Stimulated activated naive B cell treated with anti-CD40 and anti-IgM and Interleukin-4, amounts not matched to agents 10 μg/mL and 1 μg/mL and 100 μg/mL, for 72 hours (primary cell): ENCODE results near the gene BBS9.

ENCODE experiments used
- ATAC-seq, 2 donors: fragments of 150-1000 bp; cut with Tn5 transposase; replicated peaks; 2 replicates each; pipeline ENCODE4 v1.10.0; 2021; ENCODE audit warnings: moderate library complexity in 1 of 2
- DNase-seq: peaks from one replicate; pipeline ENCODE4 v3.0.0; 2021
- H3K27ac Mint-ChIP-seq: one replicate; pipeline ENCODE4 v1.8.0; 2022; ENCODE audit warnings: mild to moderate bottlenecking, mixed read lengths
- H3K27me3 Mint-ChIP-seq, 2 donors: one replicate each; pipeline ENCODE4 v1.8.0; 2022; ENCODE audit warnings: mixed read lengths in 2 of 2
- H3K36me3 Mint-ChIP-seq, 2 donors: one replicate each; pipeline ENCODE4 v1.8.0; 2022; ENCODE audit warnings: mixed read lengths in 2 of 2, mild to moderate bottlenecking in 1 of 2
- H3K4me1 Mint-ChIP-seq, 2 donors: one replicate each; pipeline ENCODE4 v1.8.0; 2022; ENCODE audit warnings: mixed read lengths in 2 of 2, mild to moderate bottlenecking in 1 of 2
- H3K4me3 Mint-ChIP-seq, 2 donors: one replicate each; pipeline ENCODE4 v1.8.0; 2022; ENCODE audit warnings: mild to moderate bottlenecking in 2 of 2, mixed read lengths in 2 of 2, moderate library complexity in 1 of 2
- H3K9me3 Mint-ChIP-seq, 2 donors: one replicate each; pipeline ENCODE4 v1.8.0; 2022; ENCODE audit warnings: mixed read lengths in 2 of 2, mild to moderate bottlenecking in 1 of 2

BBS9 gene

GRCh38 chr7:33107136-33108066, 22.0 kb upstream of the BBS9 start:
- H3K9me3 Mint-ChIP-seq: no peaks in the 10 kb centered on the region
- peak overlapping the region; percentile 87 to 91 for H3K4me3 Mint-ChIP-seq
- H3K4me1 Mint-ChIP-seq: peaks cover 32 to 49% of the 10 kb centered on the region in 2 donors
- H3K36me3 Mint-ChIP-seq: peaks cover 21 to 24% of the 10 kb centered on the region in 2 donors
- DNase-seq (peak; percentile 15), ATAC-seq (peak; percentile 35 to 44)
- no peaks in the 10 kb centered on the region for H3K27me3 Mint-ChIP-seq
- peak overlapping the region; percentile 79 for H3K27ac Mint-ChIP-seq

- Mint-ChIP-seq H3K27me3 (peaks cover 0 to 7% of the 10 kb centered on the region in 2 donors), H3K4me1 (peaks cover 24 to 37% of the 10 kb centered on the region in 2 donors), H3K9me3 (no peaks in the 10 kb centered on the region), H3K4me3 (peak overlapping the region; percentile 87 to 91), H3K36me3 (peaks cover 10 to 12% of the 10 kb centered on the region in 2 donors), H3K27ac (peak overlapping the region; percentile 95)
- DNase-seq: no peak
- ATAC-seq: peak; percentile 22 to 31
Measured at GRCh38 chr7:33108554-33109004, 20.8 kb upstream of the BBS9 start.

DNA sequence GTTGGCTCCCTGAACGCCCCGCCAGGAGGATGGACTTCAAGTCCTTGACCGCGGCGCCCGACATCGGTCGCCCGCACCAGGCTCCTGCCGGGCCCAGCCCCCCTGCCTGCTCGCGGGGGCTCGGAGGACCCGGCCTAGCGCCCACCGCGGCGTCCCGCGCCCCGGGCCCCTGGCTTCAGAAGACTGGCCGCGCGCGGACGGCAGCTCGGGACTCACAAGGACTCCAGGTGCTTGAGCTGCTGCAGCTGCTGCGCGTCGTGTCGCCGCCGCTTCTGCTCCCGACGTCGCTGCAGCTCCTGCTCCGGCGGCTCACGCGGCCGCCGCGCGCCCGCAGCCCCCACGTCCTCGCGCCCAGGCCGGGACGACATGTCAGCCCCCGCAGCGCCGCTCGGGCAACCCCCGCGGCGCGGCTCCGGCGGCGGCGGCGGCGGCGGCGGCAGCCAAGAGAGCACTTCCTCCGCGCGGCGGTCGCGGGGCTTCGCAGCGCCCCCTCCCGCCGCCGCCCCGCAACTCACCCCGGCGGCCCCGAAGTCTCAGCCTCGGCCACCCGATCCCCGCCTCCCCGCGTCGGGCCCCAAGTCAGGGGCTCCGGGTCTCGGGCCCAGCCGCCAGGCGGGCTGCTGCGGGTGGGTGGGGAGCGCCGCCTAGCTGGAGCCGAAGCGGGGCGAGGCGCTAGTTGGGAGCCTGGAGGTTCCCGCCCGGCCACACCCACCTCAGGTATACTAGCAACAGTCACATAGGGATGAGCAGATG, 20.2 kb upstream of the BBS9 start, which contains the start of gene RP9:
TSS of gene RP9 (minus strand) at position 400 of the 753 bp plus-strand sequence. CDS start at position 368, 32 bp downstream.
- H3K27ac Mint-ChIP-seq: peak within 1 kb of the TSS; percentile 95
- peak within 1 kb of the TSS; percentile 87 to 91 for H3K4me3 Mint-ChIP-seq
- peaks cover 6 to 7% of the 10 kb centered on the region in 2 donors for H3K36me3 Mint-ChIP-seq
- ATAC-seq (peak; percentile 84 to 86), DNase-seq (peak; percentile 72)
- peaks cover 0 to 11% of the 10 kb centered on the region in 2 donors for H3K27me3 Mint-ChIP-seq
- H3K9me3 Mint-ChIP-seq: no peaks in the 10 kb centered on the region
- peaks cover 20 to 31% of the 10 kb centered on the region in 2 donors for H3K4me1 Mint-ChIP-seq

GRCh38 chr7:33109758-33110238, 19.6 kb upstream of the BBS9 start:
- peaks cover 18 to 27% of the 10 kb centered on the region in 2 donors for H3K4me1 Mint-ChIP-seq
- peak overlapping the region; percentile 87 to 91 for H3K4me3 Mint-ChIP-seq
- no peak for DNase-seq
- no peaks in the 10 kb centered on the region for H3K9me3 Mint-ChIP-seq
- no peak overlapping the region for H3K27ac Mint-ChIP-seq
- peaks cover 5% of the 10 kb centered on the region in 2 donors for H3K36me3 Mint-ChIP-seq
- peaks cover 6 to 17% of the 10 kb centered on the region in 2 donors for H3K27me3 Mint-ChIP-seq
- no peak for ATAC-seq

DNA sequence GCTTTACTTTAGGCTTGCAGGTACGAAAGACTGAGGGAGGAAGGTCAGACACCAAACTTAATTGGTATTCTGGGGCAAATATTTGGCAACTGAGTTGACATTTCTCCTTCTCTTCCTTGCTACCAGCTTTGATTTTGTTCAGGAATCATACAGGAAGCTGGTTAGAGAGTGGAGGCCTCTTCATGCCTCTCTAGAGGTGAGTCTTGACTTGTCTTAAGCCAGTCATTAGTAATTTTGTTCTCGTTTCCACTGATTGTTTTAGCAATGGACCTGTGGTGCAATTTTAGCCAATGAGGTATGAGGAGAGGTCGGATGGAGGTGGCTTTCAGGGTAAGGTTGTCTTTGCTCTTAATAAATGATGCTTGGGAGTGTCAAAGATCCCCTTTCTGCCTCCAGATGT, 17.8 kb upstream of the BBS9 start:
- ATAC-seq (no peak), DNase-seq (no peak)
- no peak overlapping the region for H3K4me3 Mint-ChIP-seq
- no peak overlapping the region for H3K27ac Mint-ChIP-seq
- H3K27me3 Mint-ChIP-seq: peaks cover 13 to 18% of the 10 kb centered on the region in 2 donors
- peaks cover 7 to 11% of the 10 kb centered on the region in 2 donors for H3K4me1 Mint-ChIP-seq
- no peaks in the 10 kb centered on the region for H3K36me3 Mint-ChIP-seq
- no peaks in the 10 kb centered on the region for H3K9me3 Mint-ChIP-seq

GRCh38 chr7:33114976-33115375, 14.4 kb upstream of the BBS9 start:
- no peak for DNase-seq
- no peak for ATAC-seq
- H3K27ac Mint-ChIP-seq: no peak overlapping the region
- H3K4me3 Mint-ChIP-seq: no peak overlapping the region
- H3K36me3 Mint-ChIP-seq: peaks cover 4 to 8% of the 10 kb centered on the region in 2 donors
- H3K27me3 Mint-ChIP-seq: peaks cover 29 to 37% of the 10 kb centered on the region in 2 donors
- peaks cover 0 to 2% of the 10 kb centered on the region in 2 donors for H3K4me1 Mint-ChIP-seq
- H3K9me3 Mint-ChIP-seq: peaks cover 9% of the 10 kb centered on the region in 2 donors

DNA sequence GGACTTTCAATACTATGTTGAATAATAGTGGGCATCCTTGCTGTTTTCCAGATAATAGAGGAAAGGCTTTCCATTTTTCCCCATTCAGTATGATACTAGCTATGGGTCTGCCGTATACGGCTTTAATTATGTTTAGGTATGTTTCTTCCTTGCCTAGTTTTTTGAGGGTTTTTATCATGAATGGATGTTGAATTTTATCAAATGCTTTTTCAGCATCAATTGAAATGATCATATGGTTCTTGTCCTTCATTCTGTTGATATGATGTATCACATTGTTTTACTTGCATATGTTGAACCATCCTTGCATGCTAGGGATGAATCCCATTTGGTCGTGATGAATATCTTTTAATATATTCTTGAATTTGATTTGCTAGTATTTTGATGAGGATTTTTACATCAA, 11.0 kb upstream of the BBS9 start:
- no peak overlapping the region for H3K4me3 Mint-ChIP-seq
- peaks cover 9 to 13% of the 10 kb centered on the region in 2 donors for H3K9me3 Mint-ChIP-seq
- H3K27ac Mint-ChIP-seq: no peak overlapping the region
- peaks cover 46 to 53% of the 10 kb centered on the region in 2 donors for H3K27me3 Mint-ChIP-seq
- no peak for ATAC-seq
- no peak for DNase-seq
- peaks cover 4 to 8% of the 10 kb centered on the region in 2 donors for H3K36me3 Mint-ChIP-seq
- no peaks in the 10 kb centered on the region for H3K4me1 Mint-ChIP-seq

DNA sequence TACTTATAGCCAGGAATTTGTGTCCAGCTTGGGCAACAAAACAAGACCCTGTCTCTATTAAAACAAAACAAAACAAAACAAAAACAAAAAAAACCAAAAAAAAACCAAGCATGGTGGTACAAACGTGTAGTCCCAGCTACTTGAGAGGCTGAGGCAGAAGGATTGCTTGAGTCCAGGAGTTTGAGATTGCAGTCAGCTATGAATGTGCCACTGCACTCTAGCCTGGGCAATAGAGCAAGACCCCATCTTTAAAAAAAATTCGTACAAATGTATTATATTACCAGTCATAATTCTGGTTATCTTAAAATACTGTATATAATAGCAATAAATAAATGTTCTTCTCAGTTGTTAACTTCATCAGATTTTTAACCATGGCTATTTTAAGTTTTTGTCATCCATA, 2.3 kb upstream of the BBS9 start:
- Mint-ChIP-seq H3K36me3 (no peaks in the 10 kb centered on the region), H3K4me1 (peaks cover 10 to 17% of the 10 kb centered on the region in 2 donors), H3K9me3 (no peaks in the 10 kb centered on the region), H3K27me3 (peaks cover 3 to 4% of the 10 kb centered on the region in 2 donors), H3K4me3 (no peak overlapping the region), H3K27ac (no peak overlapping the region)
- DNase-seq (no peak), ATAC-seq (no peak)

DNA sequence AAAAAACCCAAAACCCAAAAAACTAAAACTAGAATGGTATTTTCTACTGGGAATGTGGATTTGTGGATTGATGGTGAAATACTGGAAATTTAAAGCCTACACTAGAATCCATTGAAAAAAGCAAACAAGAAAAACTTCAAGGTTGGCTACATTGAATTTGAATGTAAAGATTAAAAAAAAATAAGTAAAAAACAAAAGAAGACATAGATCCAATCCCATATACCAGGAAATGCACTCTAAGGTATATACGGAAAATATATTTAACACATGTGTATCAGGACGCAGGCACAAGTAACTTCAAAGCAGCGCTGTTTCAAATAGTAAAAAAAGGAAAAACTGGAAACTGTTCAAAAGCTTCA, 754 bp upstream of the BBS9 start:
- no peaks in the 10 kb centered on the region for H3K9me3 Mint-ChIP-seq

DNA sequence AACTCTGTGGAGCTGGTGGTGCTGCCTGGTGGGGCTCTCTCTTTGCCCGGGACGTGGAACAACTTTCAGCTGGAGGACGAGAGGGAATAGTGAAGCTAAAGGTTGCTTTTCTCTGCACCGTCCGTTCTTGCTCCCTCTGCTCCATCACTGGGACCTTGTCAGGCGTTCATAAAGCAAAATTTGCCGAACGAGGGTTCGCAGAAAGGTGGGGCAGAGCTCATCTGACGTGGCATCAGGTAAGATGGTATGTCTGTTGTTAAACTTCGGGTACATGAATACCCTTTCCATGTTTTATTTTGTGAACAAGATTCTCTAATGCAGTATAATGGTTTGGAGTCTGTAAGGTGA, 416 bp downstream of the BBS9 start:
- ATAC-seq (peak in 1 of 2 donors; percentile 10), DNase-seq (no peak)
- peak overlapping the region; percentile 93 for H3K27ac Mint-ChIP-seq
- peaks cover 10 to 22% of the 10 kb centered on the region in 2 donors for H3K4me1 Mint-ChIP-seq
- no peaks in the 10 kb centered on the region for H3K27me3 Mint-ChIP-seq
- peaks cover 2 to 5% of the 10 kb centered on the region in 2 donors for H3K36me3 Mint-ChIP-seq
- peak overlapping the region; percentile 95 to 98 for H3K4me3 Mint-ChIP-seq
- H3K9me3 Mint-ChIP-seq: peaks cover 2% of the 10 kb centered on the region in 2 donors

More for the DNA sequence above, 754 bp upstream of the BBS9 start:
- ATAC-seq (no peak), DNase-seq (no peak)
- no peak overlapping the region for H3K27ac Mint-ChIP-seq
- peak overlapping the region; percentile 95 to 98 for H3K4me3 Mint-ChIP-seq
- peaks cover 10 to 22% of the 10 kb centered on the region in 2 donors for H3K4me1 Mint-ChIP-seq
- H3K27me3 Mint-ChIP-seq: no peaks in the 10 kb centered on the region
- H3K36me3 Mint-ChIP-seq: peaks cover 0 to 3% of the 10 kb centered on the region in 2 donors

GRCh38 chr7:33130184-33130583, 820 bp downstream of the BBS9 start:
- ATAC-seq (no peak), DNase-seq (no peak)
- Mint-ChIP-seq H3K27ac (peak overlapping the region; percentile 93), H3K27me3 (no peaks in the 10 kb centered on the region), H3K4me3 (peak overlapping the region; percentile 95 to 98), H3K9me3 (peaks cover 3 to 4% of the 10 kb centered on the region in 2 donors), H3K36me3 (peaks cover 4 to 8% of the 10 kb centered on the region in 2 donors), H3K4me1 (peaks cover 10 to 22% of the 10 kb centered on the region in 2 donors)

DNA sequence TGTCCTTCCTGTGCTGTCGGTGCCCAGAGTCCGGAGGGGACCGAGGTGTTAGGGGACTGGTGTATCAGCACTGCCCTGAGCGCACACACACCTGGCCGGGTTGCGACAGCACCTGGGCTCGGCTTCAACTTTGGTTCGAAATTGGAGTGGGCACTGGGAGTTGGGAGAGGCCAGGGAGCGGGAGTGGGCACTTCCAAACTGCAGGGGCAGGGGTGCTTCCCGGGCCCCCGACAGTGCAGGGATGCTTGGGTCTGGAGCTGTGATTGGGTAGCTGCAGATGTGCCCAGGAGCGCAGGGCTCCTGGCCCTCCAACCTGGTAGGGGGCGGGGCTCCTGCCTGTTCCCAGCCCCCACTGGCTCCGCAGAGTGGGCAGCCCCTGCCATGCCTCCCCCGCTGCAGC, 7.7 kb downstream of the BBS9 start:
- ATAC-seq (no peak), DNase-seq (no peak)
- Mint-ChIP-seq H3K36me3 (peaks cover 12 to 21% of the 10 kb centered on the region in 2 donors), H3K4me3 (no peak overlapping the region), H3K4me1 (peaks cover 4 to 5% of the 10 kb centered on the region in 2 donors), H3K27ac (no peak overlapping the region), H3K9me3 (peaks cover 9 to 16% of the 10 kb centered on the region in 2 donors), H3K27me3 (no peaks in the 10 kb centered on the region)

DNA sequence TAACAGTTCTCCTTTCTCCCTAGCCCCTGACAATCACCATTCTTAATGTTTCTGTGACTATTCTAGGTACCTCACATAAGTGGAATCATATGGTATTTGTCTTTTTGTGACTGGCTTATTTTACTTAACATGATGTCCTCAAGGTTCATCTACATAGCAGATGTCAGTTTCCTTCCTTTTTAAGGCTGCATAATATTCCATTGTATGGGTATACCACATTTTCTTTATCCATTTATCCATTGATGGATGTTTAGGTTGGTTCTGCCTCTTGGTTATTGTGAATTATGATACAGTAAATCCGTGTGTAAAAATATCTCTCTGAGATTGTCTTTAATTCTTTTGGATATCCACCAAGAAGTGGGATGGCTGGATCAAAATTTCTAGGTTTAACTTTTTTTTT, 13.2 kb downstream of the BBS9 start:
- H3K27ac Mint-ChIP-seq: no peak overlapping the region
- no peak overlapping the region for H3K4me3 Mint-ChIP-seq
- ATAC-seq: no peak

More for the DNA sequence above, 13.2 kb downstream of the BBS9 start:
- Mint-ChIP-seq H3K9me3 (peaks cover 3 to 8% of the 10 kb centered on the region in 2 donors), H3K36me3 (peaks cover 3 to 14% of the 10 kb centered on the region in 2 donors), H3K27me3 (no peaks in the 10 kb centered on the region), H3K4me1 (peaks cover 0 to 3% of the 10 kb centered on the region in 2 donors)
- no peak for DNase-seq
